DOHH2 (cell line): ENCODE measurements around the gene DGUOK.

Source experiments
- EZH2phosphoT487 ChIP-seq: fragments of 200-600 bp; sonication (generic); IDR thresholded peaks from 2 replicates; pipeline ENCODE4 v1.6.1; 2017; ENCODE audit warnings: borderline replicate concordance, mild to moderate bottlenecking, antibody characterized with exemption, low read length, moderate library complexity, mixed read lengths
- TF ChIP-seq, protein P1 (sequence below): fragments of 200-600 bp; sonication (generic); IDR thresholded peaks from one replicate; pipeline ENCODE4 v1.5.1; 2014; ENCODE audit warnings: antibody characterized with exemption, mild to moderate bottlenecking, low read depth, low read length; ENCODE audit not compliant: poor library complexity, severe bottlenecking

DNA sequence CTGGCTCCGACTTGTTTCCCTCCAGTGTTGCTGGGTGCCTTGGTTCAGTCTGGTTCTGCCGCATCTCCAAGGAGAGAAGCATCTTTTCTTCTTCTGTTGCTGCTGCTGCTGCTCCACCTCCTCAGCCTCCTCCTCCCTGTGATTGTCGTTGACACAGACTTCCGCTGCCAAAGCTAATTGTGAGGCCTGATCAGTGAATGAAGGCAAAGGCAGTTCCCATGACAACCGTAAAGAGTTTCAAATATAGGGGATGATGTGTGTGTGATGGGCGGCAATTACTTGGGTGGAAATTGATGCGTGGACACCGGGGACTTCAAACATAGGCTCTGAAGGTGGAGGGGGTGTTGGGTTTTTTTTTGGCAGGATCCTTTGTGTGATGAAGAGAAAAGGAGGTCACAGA, 71.8 kb downstream of the DGUOK start:
- no peak for TF ChIP-seq EZH2phosphoT487
- TF ChIP-seq, protein P1, sequence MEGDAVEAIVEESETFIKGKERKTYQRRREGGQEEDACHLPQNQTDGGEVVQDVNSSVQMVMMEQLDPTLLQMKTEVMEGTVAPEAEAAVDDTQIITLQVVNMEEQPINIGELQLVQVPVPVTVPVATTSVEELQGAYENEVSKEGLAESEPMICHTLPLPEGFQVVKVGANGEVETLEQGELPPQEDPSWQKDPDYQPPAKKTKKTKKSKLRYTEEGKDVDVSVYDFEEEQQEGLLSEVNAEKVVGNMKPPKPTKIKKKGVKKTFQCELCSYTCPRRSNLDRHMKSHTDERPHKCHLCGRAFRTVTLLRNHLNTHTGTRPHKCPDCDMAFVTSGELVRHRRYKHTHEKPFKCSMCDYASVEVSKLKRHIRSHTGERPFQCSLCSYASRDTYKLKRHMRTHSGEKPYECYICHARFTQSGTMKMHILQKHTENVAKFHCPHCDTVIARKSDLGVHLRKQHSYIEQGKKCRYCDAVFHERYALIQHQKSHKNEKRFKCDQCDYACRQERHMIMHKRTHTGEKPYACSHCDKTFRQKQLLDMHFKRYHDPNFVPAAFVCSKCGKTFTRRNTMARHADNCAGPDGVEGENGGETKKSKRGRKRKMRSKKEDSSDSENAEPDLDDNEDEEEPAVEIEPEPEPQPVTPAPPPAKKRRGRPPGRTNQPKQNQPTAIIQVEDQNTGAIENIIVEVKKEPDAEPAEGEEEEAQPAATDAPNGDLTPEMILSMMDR: no peak
